DND-41 (cell line): Measurements from ENCODE around the gene OR2A25.

Experiments used
- ATAC-seq: fragments of 200-7000 bp; cut with Tn5 transposase; 3 replicates; pipeline ENCODE4 v1.9.1; 2021; ENCODE audit warnings: low read depth; ENCODE audit not compliant: insufficient read depth
- DNase-seq: peaks from one replicate; pipeline ENCODE4 v3.0.0-alpha.2; 2020
- H2AFZ ChIP-seq: 2 replicates; pipeline ENCODE4 v1.6.0; 2012; ENCODE audit warnings: low read depth, low read length
- H3K27ac ChIP-seq: 2 replicates; pipeline ENCODE4 v1.5.1; 2012; ENCODE audit warnings: low read length, inconsistent platforms
- H3K27me3 ChIP-seq: fragments of 200-600 bp; sonication (generic); 2 replicates; pipeline ENCODE4 v1.6.0; 2012; ENCODE audit warnings: low read length, mild to moderate bottlenecking, inconsistent platforms; ENCODE audit not compliant: insufficient read depth, poor library complexity
- H3K36me3 ChIP-seq: 2 replicates; pipeline ENCODE4 v1.5.1; 2012; ENCODE audit warnings: low read length, inconsistent platforms; ENCODE audit not compliant: insufficient read depth
- H3K4me1 ChIP-seq: 2 replicates; pipeline ENCODE4 v1.5.1; 2012; ENCODE audit warnings: mild to moderate bottlenecking, low read length; ENCODE audit not compliant: insufficient read depth
- H3K4me2 ChIP-seq: 2 replicates; pipeline ENCODE4 v1.6.0; 2012; ENCODE audit warnings: mild to moderate bottlenecking, moderate library complexity, low read length, inconsistent platforms; ENCODE audit not compliant: insufficient read depth
- H3K4me3 ChIP-seq, 2 experiments: fragments of 200-600 bp in 1 of 2; shearing (Covaris generic) in 1 of 2; 2 replicates each; pipeline ENCODE4 v1.5.1; 2012 to 2016; ENCODE audit warnings: inconsistent platforms in 2 of 2, low read length in 2 of 2, mild to moderate bottlenecking in 2 of 2, low read depth in 1 of 2, moderate library complexity in 1 of 2
- H3K79me2 ChIP-seq: 2 replicates; pipeline ENCODE4 v1.6.0; 2012; ENCODE audit warnings: low read length, inconsistent platforms; ENCODE audit not compliant: insufficient read depth
- H3K9ac ChIP-seq: 2 replicates; pipeline ENCODE4 v1.6.0; 2012; ENCODE audit warnings: low read depth, mild to moderate bottlenecking, inconsistent platforms, low read length, moderate library complexity
- H3K9me3 ChIP-seq: 2 replicates; pipeline ENCODE4 v1.5.1; 2012; ENCODE audit warnings: low read length, moderate library complexity, mild to moderate bottlenecking, inconsistent platforms; ENCODE audit not compliant: insufficient read depth, severe bottlenecking
- H4K20me1 ChIP-seq: 2 replicates; pipeline ENCODE4 v1.6.0; 2012; ENCODE audit warnings: low read length; ENCODE audit not compliant: insufficient read depth
- EZH2 ChIP-seq: IDR thresholded peaks from 3 replicates; pipeline ENCODE4 v1.6.1; 2012; ENCODE audit warnings: borderline replicate concordance, low read depth, mild to moderate bottlenecking, moderate library complexity, low read length, inconsistent platforms; ENCODE audit not compliant: severe bottlenecking
- TF ChIP-seq, protein P1 (sequence below): IDR thresholded peaks from 2 replicates; pipeline ENCODE4 v1.5.1; 2012; ENCODE audit warnings: borderline replicate concordance, low read length, moderate library complexity, mild to moderate bottlenecking; ENCODE audit not compliant: poor library complexity, severe bottlenecking; ENCODE audit errors: extremely low read depth

OR2A25 gene

DNA sequence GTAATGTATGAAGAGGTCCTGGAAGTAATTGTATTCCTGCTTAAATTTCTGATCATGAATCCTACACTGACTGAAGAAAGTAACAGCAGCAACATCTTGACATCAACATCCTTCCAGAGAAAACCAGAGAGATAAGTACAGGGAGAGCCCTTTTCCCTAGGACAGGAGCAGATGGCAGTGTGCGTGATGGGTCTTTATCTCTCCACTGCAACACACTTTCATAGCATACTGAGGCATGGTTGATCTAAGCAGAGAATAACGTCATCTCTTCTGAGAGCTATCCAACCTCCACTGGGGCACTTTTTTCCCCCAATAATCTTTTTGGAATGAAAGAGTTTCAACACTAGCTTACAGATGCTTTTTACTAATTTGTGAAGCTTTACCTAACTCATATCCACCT, 342 bp downstream of the OR2A25 start:
- Histone ChIP-seq H2AFZ (no peak overlapping the region), H3K4me2 (no peak overlapping the region), H3K27me3 (no peaks in the 10 kb centered on the region), H3K36me3 (no peaks in the 10 kb centered on the region), H3K9me3 (no peaks in the 10 kb centered on the region), H3K9ac (no peak overlapping the region), H3K79me2 (no peaks in the 10 kb centered on the region), H3K4me1 (no peaks in the 10 kb centered on the region), H3K4me3 (no peak overlapping the region), H4K20me1 (no peaks in the 10 kb centered on the region), H3K27ac (no peak overlapping the region)
- ATAC-seq, result no peak
- TF ChIP-seq, protein P1, sequence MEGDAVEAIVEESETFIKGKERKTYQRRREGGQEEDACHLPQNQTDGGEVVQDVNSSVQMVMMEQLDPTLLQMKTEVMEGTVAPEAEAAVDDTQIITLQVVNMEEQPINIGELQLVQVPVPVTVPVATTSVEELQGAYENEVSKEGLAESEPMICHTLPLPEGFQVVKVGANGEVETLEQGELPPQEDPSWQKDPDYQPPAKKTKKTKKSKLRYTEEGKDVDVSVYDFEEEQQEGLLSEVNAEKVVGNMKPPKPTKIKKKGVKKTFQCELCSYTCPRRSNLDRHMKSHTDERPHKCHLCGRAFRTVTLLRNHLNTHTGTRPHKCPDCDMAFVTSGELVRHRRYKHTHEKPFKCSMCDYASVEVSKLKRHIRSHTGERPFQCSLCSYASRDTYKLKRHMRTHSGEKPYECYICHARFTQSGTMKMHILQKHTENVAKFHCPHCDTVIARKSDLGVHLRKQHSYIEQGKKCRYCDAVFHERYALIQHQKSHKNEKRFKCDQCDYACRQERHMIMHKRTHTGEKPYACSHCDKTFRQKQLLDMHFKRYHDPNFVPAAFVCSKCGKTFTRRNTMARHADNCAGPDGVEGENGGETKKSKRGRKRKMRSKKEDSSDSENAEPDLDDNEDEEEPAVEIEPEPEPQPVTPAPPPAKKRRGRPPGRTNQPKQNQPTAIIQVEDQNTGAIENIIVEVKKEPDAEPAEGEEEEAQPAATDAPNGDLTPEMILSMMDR, result no peak
- TF ChIP-seq EZH2, result no peak
- no peak for DNase-seq

DNA sequence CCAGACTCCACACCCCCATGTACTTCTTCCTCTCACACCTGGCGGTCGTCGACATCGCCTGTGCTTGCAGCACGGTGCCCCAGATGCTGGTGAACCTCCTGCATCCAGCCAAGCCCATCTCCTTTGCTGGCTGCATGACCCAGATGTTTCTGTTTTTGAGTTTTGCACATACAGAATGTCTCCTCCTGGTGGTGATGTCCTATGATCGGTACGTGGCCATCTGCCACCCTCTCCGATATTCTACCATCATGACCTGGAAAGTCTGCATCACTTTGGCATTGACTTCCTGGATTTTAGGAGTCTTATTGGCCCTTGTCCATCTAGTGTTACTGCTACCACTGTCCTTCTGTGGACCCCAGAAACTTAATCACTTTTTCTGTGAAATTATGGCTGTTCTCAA, 4.8 kb downstream of the OR2A25 start:
- ATAC-seq (no peak), DNase-seq (no peak)
- Histone ChIP-seq H4K20me1 (no peaks in the 10 kb centered on the region), H3K36me3 (no peaks in the 10 kb centered on the region), H3K27me3 (no peaks in the 10 kb centered on the region), H3K79me2 (no peaks in the 10 kb centered on the region), H3K4me1 (no peaks in the 10 kb centered on the region), H3K9me3 (no peaks in the 10 kb centered on the region), H3K27ac (no peak overlapping the region), H3K4me2 (no peak overlapping the region), H3K9ac (no peak overlapping the region), H3K4me3 (no peak overlapping the region), H2AFZ (no peak overlapping the region)
- TF ChIP-seq, protein P1, result no peak
- no peak for TF ChIP-seq EZH2

DNA sequence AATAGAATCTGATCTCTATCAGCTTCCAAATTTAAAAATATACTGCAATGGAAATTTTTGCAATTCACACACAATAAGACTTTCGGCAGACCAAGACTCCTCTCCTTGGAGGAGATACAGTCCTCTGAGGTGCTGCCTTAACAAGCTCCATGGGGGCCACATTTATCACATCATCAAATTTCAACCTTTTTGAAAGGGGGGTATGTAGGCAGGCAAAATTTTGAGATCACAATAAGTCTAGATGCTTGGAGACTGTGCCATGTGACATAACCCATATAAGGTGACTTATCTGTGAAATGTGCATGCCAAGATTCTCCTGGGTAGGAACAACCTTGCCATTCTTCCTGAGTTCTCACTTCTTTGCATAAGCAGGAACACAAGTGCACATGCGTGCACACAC, 16.4 kb downstream of the OR2A25 start, which contains the start of gene OR2A12:
TSS of gene OR2A12 (plus strand) at position 301 of the 400 bp plus-strand sequence. CDS start 8,830 bp downstream, outside the sequence.
- H3K36me3 ChIP-seq, result no peaks in the 10 kb centered on the region
- ATAC-seq (no peak), DNase-seq (no peak)
- no peak within 1 kb of the TSS for H3K4me3 ChIP-seq
- H3K4me2 ChIP-seq, result no peak within 1 kb of the TSS
- TF ChIP-seq EZH2, result no peak
- TF ChIP-seq, protein P1, result no peak
- no peaks in the 10 kb centered on the region for H3K4me1 ChIP-seq
- no peak within 1 kb of the TSS for H3K9ac ChIP-seq
- H3K27ac ChIP-seq, result no peak within 1 kb of the TSS
- H2AFZ ChIP-seq, result no peak within 1 kb of the TSS
- H4K20me1 ChIP-seq, result no peaks in the 10 kb centered on the region
- H3K79me2 ChIP-seq, result no peaks in the 10 kb centered on the region
- peaks cover 2% of the 10 kb centered on the region for H3K27me3 ChIP-seq
- no peaks in the 10 kb centered on the region for H3K9me3 ChIP-seq

DNA sequence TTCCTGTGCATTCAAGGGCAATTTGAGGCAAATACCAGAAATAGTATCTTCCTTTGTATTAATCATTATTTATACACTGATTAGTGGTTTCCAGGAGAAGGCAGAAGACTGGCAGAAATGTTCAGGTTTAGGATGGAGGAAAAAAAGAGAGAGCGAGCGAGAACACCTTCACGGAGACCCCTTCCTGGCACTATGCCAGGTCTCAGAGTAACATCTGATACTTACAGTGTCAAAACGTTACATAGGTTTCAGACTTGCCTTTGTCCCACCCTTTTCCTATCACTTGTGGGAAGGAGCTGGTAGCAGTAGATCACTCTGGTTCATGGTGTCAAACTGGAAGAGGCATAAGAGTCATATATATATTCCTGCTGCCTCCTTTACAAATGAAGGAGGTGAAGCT, 17.1 kb downstream of the OR2A25 start:
- Histone ChIP-seq H3K27me3 (peaks cover 2% of the 10 kb centered on the region), H4K20me1 (no peaks in the 10 kb centered on the region), H3K27ac (no peak overlapping the region), H2AFZ (no peak overlapping the region), H3K4me3 (no peak overlapping the region), H3K79me2 (no peaks in the 10 kb centered on the region), H3K9me3 (no peaks in the 10 kb centered on the region), H3K4me1 (no peaks in the 10 kb centered on the region), H3K9ac (no peak overlapping the region), H3K4me2 (no peak overlapping the region), H3K36me3 (no peaks in the 10 kb centered on the region)
- no peak for TF ChIP-seq EZH2
- TF ChIP-seq, protein P1, result no peak
- DNase-seq (no peak), ATAC-seq (no peak)
